GM10248 (cell line): Measurements from ENCODE around the gene RBM19.

Experiments used
- CTCF ChIA-PET: fragments of 300-600 bp; sonication (Branson Sonifier 250); formaldehyde crosslinking; extraction: SDS; loops from one replicate; lab custom pipeline; 2021; ENCODE audit warnings: antibody characterized with exemption; lab: Yijun Ruan, JAX
- POLR2A ChIA-PET: fragments of 350-650 bp; sonication (Branson Sonifier 250); formaldehyde crosslinking; extraction: SDS; loops from one replicate; lab custom pipeline; 2020; ENCODE audit warnings: antibody characterized with exemption; lab: Yijun Ruan, JAX
- DNase-seq: peaks from one replicate; pipeline ENCODE4 v3.0.0; 2012; ENCODE audit errors: extremely low spot score
- TF ChIP-seq, protein P1 (sequence below): IDR thresholded peaks from 2 replicates; pipeline ENCODE4 v1.5.1; 2012; ENCODE audit warnings: mild to moderate bottlenecking, low read depth; ENCODE audit errors: extremely low read depth, missing control alignments, control extremely low read depth

RBM19 gene

DNA sequence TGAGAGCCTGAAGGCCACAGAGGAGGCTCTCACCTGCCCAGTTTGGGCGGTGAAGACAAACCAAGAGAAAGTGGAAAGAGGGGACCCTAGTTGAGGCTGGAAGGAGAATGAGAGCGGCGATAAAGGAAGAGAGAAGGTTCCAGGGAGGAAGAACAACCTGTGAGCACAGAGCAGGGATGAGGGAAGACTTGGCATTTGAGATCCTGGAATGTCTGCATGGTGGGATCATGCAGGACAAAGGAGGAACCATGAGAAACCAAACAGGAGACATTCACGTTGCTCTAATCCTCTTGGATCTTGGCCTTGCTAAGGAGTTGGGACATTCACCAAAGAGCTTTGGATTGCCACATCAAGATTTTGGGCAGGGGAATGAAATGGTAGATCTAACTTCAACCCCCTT is 22.9 kb upstream of the RBM19 start:
- ChIA-PET CTCF (no interaction called here), POLR2A (no interaction called here)
- TF ChIP-seq, protein P1, sequence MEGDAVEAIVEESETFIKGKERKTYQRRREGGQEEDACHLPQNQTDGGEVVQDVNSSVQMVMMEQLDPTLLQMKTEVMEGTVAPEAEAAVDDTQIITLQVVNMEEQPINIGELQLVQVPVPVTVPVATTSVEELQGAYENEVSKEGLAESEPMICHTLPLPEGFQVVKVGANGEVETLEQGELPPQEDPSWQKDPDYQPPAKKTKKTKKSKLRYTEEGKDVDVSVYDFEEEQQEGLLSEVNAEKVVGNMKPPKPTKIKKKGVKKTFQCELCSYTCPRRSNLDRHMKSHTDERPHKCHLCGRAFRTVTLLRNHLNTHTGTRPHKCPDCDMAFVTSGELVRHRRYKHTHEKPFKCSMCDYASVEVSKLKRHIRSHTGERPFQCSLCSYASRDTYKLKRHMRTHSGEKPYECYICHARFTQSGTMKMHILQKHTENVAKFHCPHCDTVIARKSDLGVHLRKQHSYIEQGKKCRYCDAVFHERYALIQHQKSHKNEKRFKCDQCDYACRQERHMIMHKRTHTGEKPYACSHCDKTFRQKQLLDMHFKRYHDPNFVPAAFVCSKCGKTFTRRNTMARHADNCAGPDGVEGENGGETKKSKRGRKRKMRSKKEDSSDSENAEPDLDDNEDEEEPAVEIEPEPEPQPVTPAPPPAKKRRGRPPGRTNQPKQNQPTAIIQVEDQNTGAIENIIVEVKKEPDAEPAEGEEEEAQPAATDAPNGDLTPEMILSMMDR = no peak
- DNase-seq = no peak

DNA sequence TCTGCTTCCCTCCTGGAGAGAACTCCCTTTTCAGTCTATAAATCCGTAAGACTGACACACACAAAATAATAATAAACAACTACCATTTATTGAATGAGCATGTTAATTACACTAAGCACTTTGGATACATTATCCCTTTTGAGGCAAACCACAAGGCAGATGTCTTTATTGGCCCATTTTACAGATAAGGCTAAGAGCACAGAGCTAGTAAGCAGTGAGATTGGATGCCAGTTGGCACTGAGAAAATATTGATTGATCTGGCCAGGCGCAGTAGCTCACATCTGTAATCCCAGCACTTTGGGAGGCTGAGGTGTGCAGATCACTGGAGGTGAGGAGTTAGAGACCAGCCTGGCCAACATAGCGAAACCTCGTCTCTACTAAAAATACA is 21.9 kb upstream of the RBM19 start:
- ChIA-PET CTCF (no interaction called here), POLR2A (no interaction called here)
- TF ChIP-seq, protein P1 = no peak
- no peak for DNase-seq

DNA sequence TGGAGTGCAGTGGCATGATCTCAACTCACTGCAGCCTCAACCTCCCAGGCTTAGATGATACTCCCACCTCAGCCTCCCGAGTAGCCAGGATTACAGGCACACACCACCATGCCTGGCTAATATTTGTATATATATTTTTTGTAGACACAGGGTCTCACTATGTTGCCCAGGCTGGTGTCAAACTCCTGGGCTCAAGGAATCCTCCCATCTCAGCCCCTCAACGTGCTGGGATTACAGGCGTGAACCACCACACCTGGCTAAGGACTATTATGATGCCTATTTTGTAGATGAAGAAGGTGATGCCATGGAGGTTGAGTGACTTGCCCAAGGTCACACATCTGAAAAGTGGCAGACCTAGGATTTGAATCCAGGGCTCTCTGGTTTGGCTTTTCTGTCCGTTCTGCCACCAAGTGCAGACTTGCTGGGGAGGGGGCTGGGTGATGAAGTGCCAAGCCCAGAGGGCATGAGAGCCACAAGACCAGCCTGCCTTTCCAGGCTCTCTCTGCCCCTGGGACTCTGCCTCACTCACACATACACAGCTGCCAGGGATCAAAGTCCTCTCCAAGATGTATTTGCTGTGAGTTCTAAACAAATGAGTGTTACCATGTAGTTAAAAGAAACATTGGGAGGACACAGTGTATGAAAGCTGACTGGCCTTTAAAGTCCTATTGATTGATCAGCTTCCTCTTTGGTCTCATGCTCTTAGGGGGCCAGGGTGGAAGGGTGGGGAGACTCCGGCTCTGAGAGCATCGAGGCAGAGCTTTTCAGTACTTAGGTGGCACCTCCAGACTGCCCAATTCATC is 21.3 kb upstream of the RBM19 start:
- TF ChIP-seq, protein P1 = no peak
- DNase-seq = no peak
- ChIA-PET POLR2A (no interaction called here), CTCF (no interaction called here)

DNA sequence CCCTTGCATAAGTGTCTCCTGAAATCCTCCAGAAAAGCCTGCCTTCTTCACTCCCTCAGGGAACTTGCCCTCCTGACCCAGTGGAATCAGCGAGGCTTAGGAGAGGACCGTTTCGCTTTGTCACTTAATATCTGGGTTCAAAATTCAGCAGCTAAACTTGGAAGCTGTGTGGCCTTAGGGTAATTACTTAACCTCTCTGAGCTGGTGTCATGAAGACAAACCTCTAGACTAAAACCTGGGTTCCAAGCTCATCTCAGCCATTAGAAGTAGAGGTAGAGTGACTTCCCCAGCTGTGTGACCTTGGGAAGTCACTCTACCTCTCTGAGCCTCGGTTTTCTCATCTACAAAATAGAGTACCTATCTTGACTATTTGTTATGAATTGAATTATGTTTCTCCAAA is 18.3 kb upstream of the RBM19 start:
- no peak for DNase-seq
- TF ChIP-seq, protein P1 = no peak
- POLR2A ChIA-PET = no interaction called here
- CTCF ChIA-PET = interaction anchor here (1.4 to 2.1 kb wide), 4 partner anchors 11 to 526 kb away, joined by 3 to 7 read pairs (median 3); no protein-coding TSS in a partner anchor

DNA sequence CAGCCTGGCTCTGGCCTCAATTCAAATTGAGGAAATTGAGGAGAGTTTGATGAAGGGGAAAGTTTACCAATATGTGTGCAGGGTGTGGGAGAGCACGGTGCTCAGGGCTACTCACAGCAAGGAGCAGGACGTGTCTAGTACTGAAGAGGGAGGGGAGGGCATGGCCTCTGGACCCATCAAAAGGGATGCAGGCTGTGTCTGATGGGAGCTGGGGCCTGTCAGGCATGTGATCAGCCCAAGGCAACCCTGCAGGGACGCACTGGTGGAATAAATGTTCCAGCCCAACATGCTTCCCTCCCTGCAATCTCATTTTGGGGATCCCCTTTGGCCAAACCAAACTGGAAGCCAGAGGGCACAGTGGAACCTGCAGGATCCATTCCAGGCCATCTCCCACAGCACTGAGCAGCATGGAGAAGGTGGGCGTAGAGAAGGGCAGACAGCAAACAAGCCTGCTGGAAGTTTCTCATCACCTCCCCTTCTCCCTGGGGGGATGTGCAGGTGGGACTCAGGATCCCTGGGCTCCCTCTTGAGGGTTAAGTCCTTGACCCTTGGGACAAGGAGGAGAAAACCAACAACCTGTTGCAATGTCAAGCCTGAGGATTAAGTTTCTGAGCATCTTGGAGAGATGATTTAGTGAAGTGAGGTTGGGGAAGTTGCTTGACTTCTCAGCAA is 17.8 kb upstream of the RBM19 start:
- DNase-seq = no peak

DNA sequence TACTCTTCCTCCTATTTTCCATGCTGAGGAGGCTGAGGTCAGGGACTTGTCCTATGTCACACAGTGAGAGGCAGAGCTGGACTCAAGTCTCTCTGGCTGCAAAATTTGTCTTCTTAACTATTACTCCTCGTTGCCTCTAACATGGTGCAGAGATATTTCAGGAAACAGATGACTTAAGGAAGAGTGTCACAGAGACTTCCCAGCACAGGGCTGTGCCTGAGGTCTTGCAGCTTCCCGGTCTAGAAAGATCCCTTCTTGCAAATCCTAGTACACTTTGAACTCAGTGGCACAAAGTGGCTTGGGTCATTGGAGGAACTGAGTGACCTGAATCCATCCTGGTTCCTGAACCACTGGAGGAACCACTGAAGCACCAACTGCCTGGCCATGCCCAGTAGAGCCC is 17.1 kb upstream of the RBM19 start:
- ChIA-PET POLR2A (no interaction called here), CTCF (interaction anchor here (1.2 to 3.6 kb wide), 4 partner anchors 8 to 526 kb away, joined by 3 to 33 read pairs (median 10); no protein-coding TSS in a partner anchor)
- DNase-seq = no peak
- TF ChIP-seq, protein P1 = no peak

More for the DNA sequence above, 17.8 kb upstream of the RBM19 start:
- ChIA-PET POLR2A (no interaction called here), CTCF (interaction anchor here (1.4 to 2.1 kb wide), 5 partner anchors 11 to 526 kb away, joined by 3 to 16 read pairs (median 3); no protein-coding TSS in a partner anchor)
- TF ChIP-seq, protein P1 = no peak
